Urothelium cell line (cell line): ENCODE results near the gene ERGIC1.

Source experiments
- DNase-seq: peaks from one replicate; pipeline ENCODE4 v3.0.0; 2011; ENCODE audit warnings: low spot score, mixed read lengths
- FAIRE-seq: peaks from 2 replicates; lab custom pipeline; 2011; peaks lifted over from hg19 to GRCh38; lab: Jason Lieb, UNC

Gene ERGIC1

DNA sequence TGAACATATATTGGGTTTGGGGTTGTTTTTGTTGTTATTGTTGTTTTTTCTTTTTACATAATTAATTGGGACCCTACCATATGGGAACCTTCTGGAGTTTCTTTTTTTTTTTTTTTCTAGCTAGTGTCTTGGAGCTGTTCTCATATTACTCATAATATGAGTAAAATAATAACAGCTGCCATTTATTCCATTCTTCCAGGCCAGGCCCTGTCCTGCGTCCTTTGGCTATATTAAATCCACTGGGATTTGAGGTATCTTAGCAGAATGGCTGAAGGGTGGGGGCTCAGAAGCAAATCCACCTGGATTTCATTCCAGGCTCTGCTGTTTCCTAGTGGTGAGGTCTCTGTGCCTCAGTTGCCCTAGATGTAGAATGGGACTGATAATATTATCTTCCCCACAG, 77.9 kb downstream of the ERGIC1 start:
- FAIRE-seq = no peak
- no peak for DNase-seq

DNA sequence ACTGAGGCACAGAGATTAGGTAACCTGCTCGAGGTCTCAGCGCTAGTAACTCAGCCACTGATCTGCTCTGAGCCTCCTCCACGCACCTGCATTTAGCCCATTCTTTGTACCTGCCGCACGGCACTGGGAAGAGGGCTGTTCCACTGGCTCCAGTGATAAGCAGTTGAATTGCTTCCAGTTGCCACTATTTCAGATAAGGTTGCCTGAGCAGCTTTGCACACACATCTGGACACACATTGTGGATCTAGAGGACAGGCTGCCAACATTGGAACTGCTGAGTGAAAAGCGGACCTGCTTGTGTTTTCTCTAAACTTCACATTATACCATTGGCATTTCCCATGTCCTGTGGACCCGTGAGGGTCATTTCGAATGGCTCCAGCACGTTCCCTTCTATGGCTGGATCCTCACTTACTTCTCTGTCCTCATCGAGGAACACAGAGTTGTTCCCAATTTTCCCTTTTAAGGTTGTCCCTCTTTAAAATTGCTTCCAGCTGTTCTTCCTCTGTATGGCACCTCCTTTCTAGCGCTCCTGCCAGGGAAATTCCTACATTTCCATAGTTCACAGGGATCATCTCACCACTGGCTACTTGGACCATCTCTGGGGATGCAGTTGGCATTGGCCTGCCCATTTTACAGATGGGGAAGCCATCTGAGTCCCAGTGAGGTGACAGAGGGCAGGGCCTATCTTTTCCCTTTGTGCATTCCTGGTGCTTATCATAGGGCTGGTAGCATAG, 79.2 kb downstream of the ERGIC1 start:
- no peak for DNase-seq
- no peak for FAIRE-seq

DNA sequence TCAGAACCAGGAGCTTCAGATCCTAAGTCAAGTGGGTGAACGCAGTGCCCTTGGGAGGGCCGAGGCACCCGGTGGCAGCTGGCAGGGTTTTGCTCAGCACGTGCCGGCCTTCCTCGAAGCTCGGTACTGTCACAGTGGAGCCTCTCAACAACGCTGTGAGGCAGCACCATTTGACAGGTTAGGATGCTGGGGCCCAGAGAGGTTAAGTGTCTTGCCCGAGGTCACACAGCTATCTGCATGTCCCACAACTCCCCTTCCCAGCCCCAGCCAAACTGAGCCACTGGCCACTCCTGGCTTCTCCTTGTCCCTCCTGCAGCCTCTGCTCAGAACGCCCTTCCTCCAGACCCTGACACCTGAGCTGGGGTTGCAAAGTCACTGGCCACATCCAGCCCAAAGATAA, 81.5 kb downstream of the ERGIC1 start:
- FAIRE-seq = no peak

DNA sequence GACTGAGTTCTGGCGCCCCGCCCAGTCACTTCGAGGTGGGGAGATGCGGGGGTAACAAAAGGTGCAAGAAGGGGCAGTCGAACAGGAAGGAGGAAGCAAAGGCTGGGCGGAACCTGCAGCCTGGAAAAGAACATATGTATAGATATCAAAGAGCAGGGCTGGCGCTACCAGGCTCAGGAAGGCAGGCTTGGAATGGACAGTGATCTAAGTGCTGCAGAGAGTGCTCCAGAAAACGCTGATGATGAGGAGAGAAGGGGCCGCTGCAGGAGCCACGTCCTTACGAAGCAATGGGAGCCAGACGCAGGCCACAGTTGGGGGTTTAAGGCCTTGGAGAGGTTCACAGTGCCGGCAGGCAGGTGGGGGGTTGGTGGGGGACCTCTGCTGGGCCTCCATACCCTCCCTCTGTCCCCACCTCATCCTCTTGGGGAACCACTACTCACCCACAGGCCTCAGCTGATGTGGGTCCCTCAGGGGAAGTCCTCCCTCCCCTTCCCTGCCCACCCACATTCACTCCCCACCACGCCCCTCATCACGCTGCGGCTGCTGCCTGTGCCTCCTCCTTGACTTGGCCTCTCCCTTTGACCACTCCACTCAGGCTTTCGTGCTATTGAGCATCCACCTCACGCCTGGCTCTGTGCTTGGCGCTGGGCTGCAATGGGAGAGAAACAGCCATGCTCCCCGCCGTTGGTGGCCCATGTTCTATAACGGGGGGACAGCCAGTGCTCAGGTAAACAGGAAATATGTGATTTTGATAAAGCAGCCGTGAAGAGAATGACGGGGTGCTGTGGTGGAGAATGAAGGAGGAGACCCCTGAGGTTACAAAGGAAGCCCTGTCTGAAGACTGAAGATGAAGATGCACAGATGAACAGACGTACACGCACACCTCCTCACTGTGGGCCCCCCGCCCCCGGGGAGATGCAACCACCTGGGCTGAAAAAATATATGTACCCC, 84.6 kb downstream of the ERGIC1 start:
- FAIRE-seq (no peak), DNase-seq (no peak)

More for the DNA sequence above, 81.5 kb downstream of the ERGIC1 start:
- DNase-seq = no peak

DNA sequence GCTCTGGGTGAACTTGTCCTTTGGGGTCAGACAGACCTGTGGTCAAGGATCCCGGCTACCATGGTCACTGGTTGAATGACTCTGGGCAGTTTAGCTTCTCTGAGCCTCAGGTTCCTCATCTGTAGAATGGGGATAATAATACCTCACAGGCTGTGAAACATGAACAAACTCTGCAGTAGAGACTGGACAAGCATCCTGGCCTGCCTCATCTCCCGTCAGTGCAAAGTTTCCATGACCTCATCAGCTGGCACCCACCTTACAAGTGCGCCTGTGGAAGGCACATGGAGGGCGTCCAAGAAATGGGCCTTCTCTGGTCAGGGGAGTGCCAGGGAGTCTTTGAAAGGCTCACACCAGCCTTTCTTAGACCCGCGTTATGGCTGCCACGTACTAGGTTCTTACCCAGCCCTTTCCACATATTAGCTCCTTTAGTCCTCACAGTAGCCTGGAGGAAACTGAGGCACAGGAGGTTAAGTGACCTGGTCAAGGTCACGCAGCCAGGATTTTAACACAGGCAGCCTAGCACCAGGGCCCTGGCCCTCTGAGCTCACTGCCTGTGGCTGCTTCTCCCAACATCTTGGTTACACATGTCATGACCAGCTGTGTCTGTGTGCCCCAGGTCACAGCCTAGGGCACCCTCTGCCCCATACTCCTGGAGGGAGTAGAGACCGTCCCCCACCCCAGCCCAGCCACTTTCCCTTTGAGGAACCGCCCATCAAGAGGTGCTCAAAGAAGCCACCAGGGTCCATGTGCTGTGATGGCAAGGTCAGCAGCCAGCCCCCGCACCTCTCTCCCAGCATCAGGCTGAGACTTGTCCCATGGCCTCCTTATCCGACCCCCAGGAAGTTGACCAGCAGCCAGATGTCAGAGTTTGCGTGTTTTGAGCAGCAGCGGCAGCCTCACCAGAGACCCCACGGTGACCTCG, 85.7 kb downstream of the ERGIC1 start:
- FAIRE-seq = no peak
- DNase-seq = no peak

DNA sequence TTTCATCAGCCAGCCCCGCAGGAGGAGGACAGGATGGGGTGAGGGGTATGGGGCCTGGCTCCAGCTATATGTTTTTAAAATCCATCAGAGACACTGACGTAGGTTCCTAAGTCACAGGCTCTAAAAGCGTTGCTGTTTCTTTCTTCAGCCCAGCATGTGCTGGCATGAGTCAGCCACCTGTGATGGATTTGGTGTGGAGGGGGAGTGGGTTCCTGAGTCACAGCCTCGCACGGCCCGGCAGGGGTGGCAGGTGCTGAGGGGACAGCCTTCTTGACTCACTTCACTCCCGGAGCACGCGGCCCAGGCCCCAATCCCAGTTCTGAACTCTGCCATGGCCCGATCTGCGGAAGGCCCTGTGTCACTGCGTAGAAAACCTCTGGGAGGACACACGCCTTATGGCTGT, 86.4 kb downstream of the ERGIC1 start:
- FAIRE-seq (no peak), DNase-seq (peak; percentile 85)

DNA sequence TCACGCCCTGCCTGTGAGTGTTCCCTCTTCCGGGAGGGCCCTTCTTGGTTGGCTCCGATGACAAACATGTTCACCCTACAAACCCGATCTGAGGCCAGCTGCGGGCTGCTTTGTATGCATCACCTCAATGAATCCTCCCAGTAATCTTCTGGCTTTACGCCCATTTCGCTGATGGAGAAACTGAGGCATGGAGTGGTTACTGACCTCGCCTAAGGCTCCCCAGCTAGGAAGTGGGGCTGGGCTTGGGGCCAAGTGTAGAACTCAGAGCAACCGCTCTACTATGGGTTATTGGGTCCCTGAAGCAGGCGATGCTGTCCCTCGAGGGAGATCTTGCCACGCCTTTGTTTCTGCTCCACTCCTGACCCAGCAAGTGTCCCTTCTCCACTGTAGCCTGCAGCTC, 86.9 kb downstream of the ERGIC1 start:
- no peak for FAIRE-seq
- DNase-seq = no peak

DNA sequence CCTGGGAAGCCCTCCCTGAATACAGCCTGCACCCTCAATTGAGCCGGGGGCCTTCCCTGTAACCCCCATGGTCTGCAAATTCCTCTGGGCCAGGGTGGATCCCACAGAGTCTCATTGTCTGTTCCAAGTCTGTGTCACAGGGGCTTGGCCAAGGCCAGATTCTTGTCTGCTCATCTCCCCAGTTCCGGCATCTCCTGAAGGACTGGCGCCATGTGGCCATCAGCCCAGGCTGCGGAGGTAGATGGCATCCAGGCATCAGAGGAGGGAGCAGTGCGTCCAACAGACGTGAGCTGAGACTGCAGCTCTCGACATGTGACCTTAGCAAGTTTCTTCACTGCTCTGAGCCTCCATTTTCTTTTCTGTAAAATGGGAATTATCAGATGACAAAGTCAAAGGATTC, 87.9 kb downstream of the ERGIC1 start:
- no peak for FAIRE-seq
- no peak for DNase-seq

DNA sequence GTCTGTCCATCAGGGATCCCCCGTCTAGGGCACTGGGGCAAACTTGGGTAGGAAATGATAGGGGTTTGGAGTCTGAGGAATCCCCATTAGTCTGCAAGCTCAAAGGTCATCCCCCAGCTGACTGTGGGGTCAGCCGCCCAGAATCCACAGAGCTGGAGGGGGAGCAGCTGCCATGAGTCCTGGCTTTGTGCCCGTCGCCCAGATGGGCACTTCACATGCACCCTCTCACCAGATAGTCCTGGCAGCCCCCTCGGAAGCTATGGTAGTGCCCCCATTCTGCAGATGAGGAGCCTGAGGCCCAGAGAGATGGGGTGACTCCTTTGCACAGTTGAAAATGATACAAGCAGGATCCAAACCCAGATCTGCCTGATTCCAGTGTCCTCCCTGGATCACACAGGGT, 89.5 kb downstream of the ERGIC1 start:
- DNase-seq (no peak), FAIRE-seq (no peak)

DNA sequence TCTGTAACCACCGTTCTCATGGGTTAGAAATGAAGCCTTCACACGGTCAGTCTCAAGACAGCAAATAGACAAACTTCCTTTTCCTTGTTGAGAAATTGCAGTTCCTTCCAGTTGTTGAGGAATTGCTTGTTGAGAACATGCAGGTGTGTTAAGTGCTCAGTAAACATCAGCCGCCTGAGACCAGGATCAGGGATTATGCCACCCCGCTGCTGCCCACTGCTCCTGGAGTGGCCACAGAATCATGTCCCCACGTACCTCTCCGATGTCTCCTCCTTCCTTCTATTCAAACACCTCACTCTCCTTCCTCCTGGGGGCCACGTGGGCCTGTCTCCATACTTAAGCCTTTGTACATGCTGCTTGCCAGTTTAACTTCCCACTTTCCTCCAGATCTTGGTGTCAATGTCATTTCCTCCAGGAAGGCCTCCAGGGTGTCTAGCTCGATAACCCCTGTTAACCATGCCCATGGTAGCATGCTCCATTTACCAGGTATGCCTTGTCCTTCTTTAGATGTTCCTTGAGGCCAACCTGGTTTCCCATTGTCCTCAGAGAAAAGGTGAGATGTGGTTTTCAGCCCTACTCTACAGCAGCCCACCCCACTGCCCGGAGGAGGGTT, 91.4 kb downstream of the ERGIC1 start:
- FAIRE-seq (no peak), DNase-seq (no peak)

DNA sequence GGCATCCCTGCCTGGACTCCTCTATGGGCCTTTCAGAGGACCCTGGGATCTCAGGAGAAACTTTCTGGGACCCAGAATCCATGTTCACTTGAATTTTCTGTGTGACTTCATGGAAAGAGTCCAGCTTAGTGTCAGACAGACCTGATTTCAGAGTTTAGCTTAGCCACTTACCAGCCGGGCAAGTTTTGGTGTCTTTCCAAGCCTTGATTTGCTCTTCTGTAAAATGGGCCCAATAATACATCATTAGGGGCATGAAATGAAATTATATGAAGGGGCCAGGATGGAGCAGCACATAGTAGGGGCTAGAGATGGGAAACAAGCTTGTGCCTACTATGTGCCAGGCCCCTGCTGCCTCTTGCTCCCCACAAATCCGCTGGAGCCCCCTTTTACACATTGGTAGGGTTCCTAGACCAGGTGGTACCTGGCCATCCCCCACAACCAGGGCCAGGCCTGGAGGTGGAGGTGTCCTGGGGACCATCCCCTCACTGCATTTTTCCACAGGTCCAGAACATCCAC, 92.0 kb downstream of the ERGIC1 start:
- DNase-seq (no peak), FAIRE-seq (no peak)

DNA sequence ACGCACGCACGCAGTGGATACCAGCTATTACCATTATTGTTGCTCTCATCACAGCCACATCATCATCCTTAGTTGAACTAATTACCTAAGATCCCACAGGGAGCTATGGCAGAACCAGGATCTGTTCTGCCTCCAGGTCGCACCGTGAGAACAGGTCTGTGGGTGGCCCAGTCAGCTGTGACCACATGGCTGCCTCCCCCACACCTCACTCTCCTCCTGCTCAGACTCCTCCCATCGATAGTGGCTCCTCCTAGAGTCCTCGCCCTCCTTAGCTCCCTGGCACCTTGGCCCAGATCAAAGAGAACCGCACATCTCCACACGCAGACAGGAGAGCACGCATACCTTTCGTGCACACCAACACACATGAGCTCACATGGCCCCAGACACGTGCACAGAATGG, 92.7 kb downstream of the ERGIC1 start:
- DNase-seq (no peak), FAIRE-seq (no peak)

DNA sequence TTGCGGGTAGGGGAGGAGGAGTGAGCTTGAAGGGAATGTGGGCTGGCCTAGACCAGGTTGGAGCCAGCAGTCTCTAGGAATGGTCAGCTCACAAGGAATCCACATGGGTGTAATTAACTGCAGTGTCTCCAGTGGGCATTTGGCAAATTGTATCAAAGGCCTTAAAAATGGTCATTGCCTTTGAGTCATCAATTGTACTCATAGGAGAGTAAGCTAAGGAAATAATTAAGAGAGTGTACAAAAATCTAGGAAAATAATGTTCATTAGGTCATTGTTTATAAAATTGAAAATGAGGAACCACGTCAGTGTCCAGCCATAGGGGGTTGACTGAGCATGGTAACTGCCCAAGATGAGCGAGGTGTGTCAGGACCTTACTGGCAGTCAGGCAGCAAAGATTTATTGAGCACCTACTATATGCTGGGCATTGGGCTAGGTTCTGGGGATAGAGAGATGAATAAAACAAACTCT, 95.4 kb downstream of the ERGIC1 start:
- FAIRE-seq (no peak), DNase-seq (no peak)

DNA sequence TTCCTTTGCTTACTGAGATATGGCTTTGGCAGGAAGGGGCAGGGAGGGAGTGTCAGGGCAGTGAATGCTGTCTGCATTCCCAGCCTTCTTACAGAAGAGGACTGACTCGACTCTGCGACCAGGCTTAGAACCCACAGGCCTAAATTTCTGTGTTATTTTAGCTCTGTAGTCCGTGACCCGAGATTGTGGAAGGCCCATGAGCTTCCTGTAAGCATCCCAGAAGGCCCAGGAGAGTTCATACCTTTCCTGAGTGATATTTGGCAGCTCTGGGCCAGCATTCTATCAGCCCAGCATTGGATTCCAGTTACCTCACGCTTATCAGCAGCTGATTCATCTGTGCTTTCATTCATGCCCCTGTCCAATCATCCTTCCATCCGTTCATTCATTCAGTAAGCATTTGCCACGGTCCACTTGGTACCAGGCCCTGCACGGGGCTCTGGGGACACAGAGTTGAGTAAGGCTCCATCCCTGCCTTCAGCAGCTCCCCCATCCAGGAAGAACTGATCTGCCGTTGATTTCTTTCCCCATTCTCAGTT, 97.0 kb downstream of the ERGIC1 start:
- DNase-seq = no peak
- peak; percentile 48 for FAIRE-seq

DNA sequence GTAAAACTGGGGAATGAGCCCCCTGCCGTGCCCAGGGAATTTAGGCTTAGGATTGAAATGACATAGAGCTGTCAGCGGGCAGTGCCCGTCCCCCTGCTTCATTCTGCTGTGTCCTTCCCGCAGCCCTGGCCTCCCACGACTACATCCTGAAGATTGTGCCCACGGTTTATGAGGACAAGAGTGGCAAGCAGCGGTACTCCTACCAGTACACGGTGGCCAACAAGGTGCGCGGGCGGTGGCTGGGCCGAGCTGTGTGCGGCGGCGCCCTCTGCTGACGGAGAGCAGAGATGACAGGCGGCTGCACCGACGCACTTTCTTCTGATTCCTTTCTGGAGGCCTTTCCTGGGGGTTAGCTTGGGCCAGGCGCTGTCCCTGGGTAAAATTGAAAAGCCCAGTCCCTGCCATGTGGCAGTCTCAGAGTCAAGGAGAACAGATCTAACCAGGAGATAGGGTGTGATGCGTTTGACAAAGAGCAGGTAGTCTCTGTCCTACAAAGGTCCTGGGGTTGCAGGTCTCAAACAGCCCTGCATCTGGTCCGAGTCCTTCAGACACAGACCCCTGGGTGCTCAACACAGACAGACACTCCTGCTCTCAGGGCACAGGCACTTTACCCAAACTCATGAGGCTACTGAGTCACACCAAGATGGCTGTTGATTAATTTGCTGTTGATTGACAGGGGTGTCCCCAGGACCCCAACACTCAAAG, 98.4 kb downstream of the ERGIC1 start:
- peak; percentile 85 for FAIRE-seq
- DNase-seq = peak; percentile 78

DNA sequence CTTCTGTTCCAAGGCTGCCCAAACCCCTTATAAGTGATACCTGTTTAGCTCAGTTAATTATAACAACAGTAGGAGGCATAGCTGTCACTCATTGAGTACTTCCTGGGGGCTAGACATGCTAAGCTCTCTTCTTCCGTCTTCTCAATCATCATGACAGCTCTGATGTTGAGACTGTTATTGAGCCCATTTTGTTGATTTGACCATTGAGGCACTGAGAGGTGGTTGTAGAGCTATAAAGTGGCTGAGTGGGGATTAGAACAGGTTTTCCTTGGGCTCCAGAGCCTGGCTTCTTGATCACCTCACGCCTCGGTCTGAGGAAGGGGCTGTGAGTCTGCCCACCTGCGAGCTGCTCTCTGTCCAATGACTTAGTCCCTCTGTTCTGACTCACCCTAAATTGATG, 99.2 kb downstream of the ERGIC1 start:
- DNase-seq (no peak), FAIRE-seq (no peak)

DNA sequence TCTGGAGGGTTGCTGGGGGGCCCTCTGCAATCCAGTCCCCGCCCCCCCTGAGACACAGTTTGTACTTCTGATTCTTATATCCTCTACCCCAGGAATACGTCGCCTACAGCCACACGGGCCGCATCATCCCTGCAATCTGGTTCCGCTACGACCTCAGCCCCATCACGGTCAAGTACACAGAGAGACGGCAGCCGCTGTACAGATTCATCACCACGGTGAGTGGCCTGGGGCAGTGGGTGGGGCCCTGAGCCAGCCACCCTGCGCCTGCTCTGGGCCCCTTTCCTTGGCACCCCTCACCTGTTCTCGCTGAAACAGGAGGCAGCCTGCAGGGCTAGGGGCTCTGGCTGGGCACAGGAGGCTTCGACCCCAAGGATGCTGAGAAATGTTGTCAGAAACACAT, 101.0 kb downstream of the ERGIC1 start:
- no peak for DNase-seq
- no peak for FAIRE-seq

DNA sequence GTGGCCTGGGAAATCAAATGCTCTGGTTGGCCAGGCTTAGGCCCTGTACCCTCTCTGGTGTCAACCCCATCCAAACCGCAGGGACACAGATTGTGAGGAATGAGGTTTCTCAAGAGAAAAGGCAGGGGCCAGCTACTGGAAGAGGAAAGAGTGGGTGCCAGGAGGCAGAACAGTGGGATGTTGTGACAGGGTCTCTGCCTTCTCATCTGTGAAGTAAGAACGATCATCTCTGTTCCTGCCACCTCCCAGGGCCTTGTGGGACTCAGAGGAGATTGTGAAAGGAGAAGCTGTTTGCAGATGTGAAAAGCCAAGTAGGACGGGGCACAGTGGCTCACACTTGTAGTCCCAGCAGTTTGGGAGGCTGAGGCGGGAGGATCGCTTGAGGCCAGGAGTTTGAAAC, 102.3 kb downstream of the ERGIC1 start:
- FAIRE-seq (no peak), DNase-seq (no peak)

DNA sequence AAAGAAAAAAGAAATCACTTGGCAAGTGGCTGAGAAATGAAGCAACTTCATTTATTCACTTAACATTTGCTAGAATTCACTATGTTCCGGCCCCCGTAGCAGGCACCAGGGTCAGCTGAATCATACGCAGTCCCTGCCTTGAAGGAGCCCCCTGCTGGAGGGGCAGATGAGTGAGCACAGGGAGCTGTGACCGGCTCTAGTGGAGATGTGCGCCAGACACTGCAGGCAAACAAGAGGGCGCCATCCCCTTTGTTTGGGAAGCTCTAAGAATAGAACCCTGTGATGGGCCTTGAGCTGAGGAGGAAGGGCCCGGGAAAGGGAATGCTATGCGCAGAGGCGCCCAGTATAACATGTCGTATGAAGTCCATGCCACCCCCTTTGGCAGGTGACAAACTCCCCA, 105.0 kb downstream of the ERGIC1 start:
- DNase-seq (no peak), FAIRE-seq (no peak)
